Measurements from ENCODE around the gene NTRK2.

The NTRK2 gene

GRCh38 chr9:84900421-84900820 is 230.9 kb downstream of the NTRK2 start:
- DNase-seq: no peak

DNA sequence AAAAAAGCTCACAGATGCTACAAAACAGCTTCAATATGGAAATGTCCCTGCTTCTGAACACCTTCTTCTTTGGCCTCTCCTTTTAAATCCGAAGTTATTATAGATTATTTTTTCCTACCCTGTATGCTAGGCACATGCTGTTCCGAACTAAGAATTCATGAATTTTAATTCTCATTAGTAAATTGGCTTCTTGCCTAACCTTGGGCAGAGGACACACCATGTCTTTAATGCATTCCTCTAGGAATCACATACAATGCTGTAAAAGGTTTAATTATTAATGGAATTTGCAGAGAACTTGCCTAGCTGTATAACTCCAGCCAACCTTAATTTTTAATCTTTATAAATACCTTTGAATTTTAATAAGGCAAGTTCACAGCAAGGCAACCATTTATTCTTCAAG is 234.4 kb downstream of the NTRK2 start:
- no peak for DNase-seq

GRCh38 chr9:84916769-84917168 is 247.2 kb downstream of the NTRK2 start:
- DNase-seq: no peak

DNA sequence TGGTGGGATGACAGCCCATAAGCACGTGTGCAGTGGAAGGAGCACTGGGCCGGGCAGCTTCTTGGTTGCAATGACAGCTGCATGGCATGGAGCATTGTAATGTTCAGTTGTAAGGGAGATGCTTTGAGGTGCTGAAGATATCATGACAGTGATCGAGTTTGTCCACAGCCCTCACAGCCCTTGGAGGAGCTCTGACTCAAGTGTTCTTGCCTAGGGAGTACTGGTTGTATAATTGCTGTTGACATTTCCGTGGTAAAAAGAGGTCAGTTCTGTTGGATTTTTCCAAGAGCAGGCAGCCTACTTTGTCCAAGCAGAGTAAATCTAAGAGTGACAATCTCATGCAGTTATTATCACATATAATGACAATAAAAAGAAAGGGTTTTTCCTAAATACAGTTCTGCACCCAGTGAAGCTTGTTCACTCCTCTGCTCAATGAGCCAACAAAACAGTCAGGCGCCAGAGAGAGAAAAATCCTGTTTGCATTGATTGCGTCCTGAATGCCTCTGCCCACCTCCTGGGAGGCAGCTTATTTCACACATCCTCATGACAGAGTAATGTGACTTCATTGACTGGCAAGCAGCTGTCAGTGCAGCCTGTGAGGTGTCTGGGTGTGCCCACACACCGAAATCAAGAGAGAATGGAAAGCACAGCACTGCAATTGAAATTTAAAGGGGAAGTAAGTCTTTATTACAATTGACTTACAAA is 248.0 kb downstream of the NTRK2 start:
- DNase-seq: no peak

DNA sequence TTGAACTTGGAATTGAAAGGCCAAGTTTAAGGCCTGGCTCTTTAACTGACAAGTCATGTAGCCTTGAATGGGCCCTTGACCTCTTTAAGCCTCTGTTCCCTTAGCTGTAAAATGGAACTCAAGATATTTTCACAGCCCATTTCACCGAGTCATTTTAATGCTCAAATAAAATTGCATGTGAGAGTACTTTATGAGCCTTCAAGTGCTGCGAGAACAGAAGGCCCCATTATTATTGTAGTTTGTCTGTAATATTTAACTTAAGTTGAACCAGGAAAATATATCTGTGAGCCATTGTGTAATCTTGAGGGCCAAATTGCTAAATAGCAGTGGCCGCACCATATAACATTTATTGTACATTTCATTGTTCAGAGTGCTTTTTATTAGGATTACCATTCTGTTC is 249.9 kb downstream of the NTRK2 start:
- no peak for DNase-seq

DNA sequence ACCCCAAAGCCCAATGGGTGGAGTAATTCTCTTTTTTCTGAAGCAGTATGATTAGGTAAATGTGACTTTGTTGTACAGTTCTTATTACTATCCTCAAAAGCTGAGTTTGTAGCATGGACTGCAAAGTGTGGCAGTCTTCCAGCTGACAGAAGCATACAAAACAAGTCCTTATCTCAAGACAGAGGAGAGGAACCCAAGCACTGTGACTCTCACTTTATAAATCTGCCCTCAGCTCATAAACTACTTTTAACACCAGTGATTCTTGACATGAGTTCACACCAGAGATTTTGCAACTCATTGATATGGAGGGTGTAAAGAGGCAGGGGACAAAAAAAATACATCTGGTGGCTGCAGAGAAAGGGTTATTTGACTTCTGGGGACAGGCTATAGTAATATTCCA is 251.6 kb downstream of the NTRK2 start:
- DNase-seq: no peak

- DNase-seq: no peak
Observed at GRCh38 chr9:84922051-84922450, 252.5 kb downstream of the NTRK2 start.

GRCh38 chr9:84924266-84924665 is 254.7 kb downstream of the NTRK2 start:
- DNase-seq: no peak

- no peak for DNase-seq
Observed at GRCh38 chr9:84925225-84925872, 255.8 kb downstream of the NTRK2 start.

- DNase-seq: no peak
Observed at GRCh38 chr9:84926793-84927192, 257.3 kb downstream of the NTRK2 start.

- DNase-seq: no peak
Observed at GRCh38 chr9:84928419-84928818, 258.9 kb downstream of the NTRK2 start.

GRCh38 chr9:84929068-84929467 is 259.5 kb downstream of the NTRK2 start:
- no peak for DNase-seq

DNA sequence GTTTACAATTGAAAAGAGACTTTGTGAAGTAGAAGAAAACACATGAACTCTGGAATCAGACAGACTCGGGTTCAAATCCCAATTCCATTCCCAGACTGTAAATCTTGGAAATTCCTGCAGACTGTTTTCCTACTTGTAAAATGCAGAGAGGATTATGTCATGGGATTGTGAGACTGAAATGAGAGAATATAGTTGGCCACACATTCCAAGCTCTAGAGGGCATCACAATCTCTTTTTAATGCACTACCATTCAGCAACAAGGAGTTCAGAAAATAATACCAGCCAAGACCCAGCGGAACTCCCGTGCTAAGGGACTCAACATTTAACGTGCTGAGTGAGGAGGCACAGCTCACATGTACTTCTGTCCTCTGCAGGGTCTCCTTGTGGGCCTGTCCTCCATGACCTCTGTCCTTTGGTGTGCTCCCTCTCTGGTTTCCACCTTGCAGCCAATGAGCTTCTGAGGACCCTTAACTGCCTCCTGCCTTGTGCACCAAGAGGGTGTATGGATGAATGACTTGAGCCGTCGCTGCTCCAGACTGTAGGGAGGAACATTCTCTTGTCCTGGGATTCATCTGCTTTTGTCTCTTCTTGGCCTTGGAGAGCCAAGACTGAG is 263.5 kb downstream of the NTRK2 start:
- no peak for DNase-seq

DNA sequence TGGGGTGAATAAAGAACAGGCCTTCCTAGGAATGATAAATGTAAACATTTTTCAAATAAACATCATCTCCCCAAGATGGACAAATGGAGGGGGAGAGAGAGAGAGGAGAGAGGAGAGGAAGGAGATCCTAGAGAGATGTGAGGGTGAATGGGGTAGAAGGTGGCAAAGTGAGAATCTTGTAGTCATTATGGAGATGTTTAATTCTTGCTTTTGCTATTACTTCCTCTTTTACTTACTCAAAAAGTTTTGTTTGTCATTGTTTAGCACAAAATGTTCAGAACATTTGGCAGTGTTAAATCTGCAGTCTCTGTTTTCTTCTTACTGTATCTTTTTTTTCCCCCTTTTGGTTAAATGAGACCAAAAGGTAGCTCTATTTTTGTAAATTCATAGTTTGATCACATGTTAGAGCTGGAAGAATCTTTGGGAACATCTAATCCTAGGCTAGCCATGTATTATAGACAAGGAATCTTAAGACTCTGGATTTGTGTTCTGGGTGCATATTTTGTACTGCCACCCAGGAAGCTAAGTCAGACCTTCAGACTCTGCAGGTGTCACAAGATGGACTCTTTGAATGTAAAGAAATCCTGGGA is 266.1 kb downstream of the NTRK2 start:
- DNase-seq: no peak

DNA sequence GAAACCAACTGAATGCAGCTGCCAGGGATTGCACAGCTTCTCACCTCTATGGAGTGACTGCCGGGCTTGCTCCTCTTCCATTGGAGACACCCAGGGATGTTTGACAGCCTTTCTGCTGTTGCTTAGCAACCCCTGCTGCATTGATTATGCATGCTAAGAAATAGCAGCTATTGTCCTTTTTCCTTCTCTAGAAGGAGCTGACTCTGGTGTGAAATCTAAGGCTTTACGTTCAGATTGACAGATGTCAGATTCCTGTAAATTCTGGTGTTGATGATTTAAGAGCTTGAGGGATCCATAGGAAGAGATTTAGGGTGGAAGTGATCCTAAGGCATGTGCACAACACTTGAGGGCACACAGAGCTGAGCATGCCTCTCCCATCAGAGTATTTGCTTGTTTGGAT is 267.7 kb downstream of the NTRK2 start:
- no peak for DNase-seq

- no peak for DNase-seq
Observed at GRCh38 chr9:84937581-84937980, 268.1 kb downstream of the NTRK2 start.

- DNase-seq: no peak
Observed at GRCh38 chr9:84939774-84940173, 270.2 kb downstream of the NTRK2 start.

DNA sequence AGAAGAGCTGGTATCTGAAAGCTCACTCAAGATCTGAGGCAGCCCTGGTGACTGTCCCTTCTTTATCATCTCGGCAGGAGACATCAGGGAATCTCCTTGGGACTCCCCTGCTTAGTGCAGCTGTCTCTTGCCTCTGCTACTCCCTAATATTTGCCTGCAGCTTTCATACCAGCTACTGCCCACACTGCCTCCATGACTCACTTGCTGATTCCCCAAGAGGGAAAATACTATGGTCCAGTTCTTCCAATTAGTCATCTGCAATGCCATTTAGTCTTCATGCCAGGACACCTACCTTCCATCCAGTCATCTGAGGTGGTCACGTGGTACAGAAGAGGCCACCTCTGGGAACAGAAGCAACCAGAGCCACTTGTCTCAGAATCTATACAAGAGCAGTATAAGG is 270.8 kb downstream of the NTRK2 start:
- DNase-seq: no peak

GRCh38 chr9:84941792-84942191 is 272.3 kb downstream of the NTRK2 start:
- no peak for DNase-seq

- DNase-seq: no peak
Observed at GRCh38 chr9:84943482-84944050, 274.0 kb downstream of the NTRK2 start.

GRCh38 chr9:84945878-84946538 is 276.5 kb downstream of the NTRK2 start:
- no peak for DNase-seq

DNA sequence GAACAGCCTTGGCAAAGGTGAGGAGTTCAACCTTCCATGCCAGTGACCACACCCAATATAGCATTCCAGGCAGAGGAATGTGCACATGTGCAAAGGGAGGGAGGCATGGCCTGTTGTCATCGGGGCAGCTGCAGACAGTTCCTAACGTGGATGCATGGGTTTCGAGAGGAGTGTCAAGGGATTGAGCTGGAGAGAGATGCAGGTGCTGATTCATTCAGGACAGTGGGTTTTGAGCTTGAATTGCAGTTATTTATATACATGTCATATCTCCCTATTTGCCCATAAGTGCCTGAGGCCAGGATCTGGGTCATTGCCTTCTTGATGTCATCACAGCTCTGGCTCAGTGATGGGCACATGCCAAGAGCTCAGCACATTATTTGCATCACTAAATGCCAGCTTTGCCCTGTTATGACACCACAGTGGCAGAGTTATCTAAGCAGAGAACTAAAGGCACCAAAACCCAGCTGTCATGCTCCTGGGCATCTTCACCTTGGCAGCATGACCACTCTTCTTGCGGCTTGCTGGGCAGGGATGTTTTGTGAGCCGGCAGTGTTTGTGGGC is 278.0 kb downstream of the NTRK2 start:
- no peak for DNase-seq

GRCh38 chr9:84949258-84949657 is 279.7 kb downstream of the NTRK2 start:
- no peak for DNase-seq
